ENCODE measurements around the gene MEGF6.
A peak's percentile ranks its signal among the peaks of the same experiment; 100 is the strongest.

MEGF6 gene

GRCh38 chr1:3552176-3552575 is 59.1 kb downstream of the MEGF6 start:
- DNase-seq = no peak

DNA sequence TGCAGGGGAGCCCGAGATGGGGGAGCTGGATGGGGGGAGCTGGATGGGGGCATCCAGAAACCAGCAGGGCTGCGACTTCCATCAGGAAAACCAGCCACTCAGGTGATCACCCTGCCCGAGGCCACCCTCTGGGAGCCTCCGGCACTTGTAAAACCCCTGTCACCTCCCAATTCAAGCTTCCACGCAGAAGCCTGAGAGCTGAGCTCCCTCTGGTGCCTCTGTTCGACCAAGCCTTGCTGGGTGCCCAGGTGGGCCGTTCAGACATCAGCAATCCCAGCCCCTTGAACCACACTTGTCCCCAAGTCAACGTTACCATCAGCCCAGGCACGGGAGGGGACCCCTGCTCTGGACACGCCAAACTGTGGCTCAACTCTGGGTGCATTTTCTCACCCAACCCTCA is 59.6 kb downstream of the MEGF6 start:
- DNase-seq = no peak

- DNase-seq = no peak
Observed at GRCh38 chr1:3551290-3551678, 60.0 kb downstream of the MEGF6 start.

DNA sequence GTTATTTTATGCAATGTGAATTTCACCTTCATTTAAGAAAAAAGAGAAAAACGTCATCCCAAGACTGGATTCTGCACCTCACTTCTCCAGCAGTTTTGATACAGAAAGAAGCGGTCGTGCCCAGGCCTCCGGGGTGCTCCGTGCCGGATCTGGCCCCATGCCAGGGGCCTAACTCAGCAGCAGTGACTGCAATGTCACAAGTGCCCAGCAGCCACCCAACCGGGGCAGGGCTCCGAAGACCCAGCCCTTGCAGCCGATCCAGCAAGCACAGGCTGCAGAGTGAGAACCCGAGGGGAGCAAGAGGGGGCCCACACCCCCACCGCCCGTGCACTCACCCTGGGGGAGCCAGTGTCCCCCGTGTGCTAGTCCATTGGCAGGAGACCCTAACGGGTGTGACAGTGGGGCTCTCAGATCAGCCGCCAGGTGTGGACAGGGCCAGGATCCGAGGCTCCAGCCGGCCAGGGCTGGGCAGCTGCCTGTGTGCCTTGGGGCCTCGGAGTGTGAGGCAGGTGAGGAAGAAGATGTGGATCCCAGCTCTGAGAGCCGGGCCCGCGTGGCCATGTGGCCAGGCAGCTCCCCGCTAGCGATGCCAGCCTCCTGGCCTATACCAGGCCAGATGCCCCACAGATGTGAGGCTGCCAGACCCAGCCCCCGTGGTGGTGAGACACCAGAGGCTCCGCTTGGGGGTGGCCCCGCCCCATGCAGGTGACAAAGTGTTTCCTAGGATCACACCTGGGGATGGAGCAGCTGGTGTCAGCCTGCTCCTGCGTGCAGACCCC is 60.6 kb downstream of the MEGF6 start:
- DNase-seq = no peak

- DNase-seq = no peak
Observed at GRCh38 chr1:3548895-3549294, 62.4 kb downstream of the MEGF6 start.

DNA sequence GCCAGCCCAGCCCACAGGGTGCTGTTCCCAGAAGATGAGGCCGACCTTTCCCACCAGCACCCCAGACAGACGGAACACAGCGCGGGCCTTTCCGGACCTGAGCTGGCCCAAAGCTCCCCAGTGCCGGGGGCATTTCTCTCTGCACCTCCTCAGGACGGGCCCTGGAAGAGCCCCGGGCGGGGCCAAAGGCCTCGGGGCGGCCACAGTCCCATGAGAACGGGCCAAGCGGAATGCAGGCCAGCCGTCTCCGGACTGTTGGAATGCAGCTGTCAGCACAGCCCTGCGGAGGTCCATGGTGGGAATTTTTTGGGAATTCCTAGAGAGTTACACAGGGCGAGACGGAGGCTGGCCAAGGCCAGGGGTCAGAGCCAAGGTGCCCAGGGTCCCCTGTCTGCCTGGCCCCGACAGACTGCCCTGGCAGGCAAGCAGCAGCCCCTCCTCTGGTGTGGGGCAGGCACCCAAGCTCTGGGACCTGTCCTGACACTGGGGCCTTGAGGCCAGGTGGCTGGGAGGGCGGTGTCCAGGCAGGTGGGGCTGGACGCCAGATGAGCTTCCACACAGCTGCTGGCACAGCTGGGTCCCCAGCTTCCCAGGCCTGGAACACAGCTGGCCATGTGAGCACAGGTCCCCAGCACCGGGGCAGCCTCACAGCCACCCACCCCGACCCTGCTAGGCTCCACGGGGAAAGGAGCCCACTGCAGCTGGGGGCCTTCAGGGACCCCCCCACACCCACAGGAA is 63.0 kb downstream of the MEGF6 start:
- DNase-seq = no peak

GRCh38 chr1:3547055-3548005 is 64.0 kb downstream of the MEGF6 start:
- no peak for DNase-seq

DNA sequence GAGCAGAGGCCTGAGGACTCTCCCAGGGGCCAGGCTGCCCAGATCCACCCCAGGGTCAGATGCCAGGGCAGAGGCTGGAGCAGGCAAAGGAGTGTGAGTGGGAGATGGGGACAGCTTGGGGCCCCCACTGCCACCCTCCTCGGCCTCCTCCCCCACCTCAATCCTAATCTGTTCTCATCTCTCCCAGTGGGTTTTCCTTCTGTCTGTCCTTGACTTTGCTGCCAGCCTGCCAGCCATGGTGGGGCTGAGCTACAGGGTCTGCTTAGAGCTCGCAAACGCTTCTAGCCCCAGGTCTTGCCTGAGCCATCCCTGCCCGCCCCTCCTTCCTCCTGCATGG is 65.3 kb downstream of the MEGF6 start:
- DNase-seq = no peak

DNA sequence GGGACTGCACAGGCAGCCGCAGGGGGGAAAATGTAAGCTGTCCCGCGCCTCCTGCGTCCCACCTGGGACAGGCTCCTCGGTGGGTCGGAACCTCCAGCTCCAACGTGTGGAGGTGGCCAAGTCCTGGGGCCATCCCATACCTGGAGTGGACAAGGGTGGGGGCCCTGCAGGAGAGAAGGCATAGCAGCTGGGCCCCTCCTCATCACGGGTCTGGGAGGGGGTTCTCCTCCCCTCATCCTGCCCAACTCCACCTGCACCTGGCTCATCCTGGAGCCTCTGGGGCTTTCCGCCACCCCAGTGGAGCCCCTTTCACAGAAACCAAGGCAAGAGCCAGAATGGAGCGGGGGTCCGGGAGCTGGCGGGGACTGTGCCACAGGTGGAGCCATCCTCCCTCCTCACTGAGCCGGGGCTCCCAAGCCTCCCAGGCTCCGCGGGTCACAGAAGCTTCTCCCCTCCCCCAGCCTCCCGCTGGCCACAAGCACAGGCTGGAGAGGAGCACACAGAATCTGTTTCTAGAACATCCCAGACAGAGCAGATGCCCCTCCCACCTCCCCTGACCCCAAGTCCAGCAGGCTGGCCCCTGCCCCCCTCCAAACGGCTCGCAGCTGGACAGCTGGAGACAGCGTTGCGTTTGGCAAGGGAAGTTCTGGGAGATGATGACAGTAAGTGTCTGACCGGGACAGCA is 65.8 kb downstream of the MEGF6 start:
- no peak for DNase-seq

DNA sequence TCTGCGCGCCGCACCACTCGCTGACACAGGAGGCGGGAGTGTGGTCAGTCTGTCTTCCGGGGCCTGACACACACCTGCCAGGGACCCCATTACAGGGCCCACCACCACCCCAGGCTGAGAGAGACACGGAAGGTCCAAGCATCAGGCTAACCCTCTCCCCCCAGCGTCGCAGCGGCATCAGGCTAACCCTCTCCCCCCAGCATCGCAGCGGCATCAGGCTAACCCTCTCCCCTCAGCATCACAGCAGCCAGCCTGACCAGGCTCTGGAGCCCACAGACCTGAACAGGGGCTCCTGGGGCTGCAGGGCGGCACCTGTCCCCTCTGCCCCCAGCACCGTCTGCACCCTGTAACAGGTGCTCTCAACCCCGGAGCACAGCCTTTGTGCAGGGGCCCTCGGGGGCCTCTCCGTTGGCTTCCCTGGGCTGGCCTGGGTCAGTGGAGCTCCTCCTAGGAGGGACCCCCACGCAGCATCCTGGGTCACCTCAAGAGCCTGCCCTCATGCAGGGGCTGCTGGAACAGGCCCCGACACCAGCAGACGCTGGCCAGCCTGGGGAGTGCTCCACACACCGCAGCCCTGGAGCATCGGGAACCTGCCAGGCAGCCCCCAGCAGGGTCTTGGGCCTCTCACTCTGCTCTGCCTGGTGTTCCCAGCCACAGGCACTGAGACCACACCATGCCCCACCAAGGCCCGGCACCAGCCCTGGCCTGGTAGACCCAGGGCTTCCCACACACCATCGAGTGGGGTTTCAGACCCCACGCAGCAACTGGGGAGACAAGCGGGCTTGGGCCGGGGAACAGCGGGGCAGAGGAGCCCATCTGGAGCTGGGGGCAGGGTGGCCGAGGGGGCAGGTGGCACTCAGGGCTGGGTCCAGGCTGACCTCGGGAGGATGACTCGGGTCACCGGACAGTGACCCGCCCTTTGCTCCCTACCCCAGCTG is 67.0 kb downstream of the MEGF6 start:
- DNase-seq = no peak

- no peak for DNase-seq
Observed at GRCh38 chr1:3543076-3544039, 68.0 kb downstream of the MEGF6 start.

GRCh38 chr1:3542676-3543075 is 68.6 kb downstream of the MEGF6 start:
- no peak for DNase-seq

DNA sequence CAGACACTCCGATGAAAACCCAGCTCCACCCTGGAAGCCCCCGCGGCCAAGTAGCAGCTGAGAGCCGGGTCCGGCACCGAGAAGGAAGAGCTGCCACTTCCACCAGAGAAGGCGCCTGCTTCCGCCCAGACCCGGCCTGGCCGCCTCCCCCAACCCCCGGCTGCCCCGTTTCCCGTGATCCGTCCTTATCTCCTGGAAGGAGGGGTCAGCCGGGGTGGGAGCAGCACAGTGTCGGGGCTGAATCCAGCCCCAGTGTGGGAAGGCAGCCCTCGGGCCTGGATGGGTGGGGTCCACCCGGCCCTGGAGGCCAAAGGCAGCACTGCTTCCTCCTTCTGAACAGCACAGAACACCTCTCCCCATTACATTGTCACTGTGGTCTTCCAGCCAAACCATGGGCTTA is 69.4 kb downstream of the MEGF6 start:
- DNase-seq = peak; percentile 21

GRCh38 chr1:3541465-3541864 is 69.8 kb downstream of the MEGF6 start:
- no peak for DNase-seq

DNA sequence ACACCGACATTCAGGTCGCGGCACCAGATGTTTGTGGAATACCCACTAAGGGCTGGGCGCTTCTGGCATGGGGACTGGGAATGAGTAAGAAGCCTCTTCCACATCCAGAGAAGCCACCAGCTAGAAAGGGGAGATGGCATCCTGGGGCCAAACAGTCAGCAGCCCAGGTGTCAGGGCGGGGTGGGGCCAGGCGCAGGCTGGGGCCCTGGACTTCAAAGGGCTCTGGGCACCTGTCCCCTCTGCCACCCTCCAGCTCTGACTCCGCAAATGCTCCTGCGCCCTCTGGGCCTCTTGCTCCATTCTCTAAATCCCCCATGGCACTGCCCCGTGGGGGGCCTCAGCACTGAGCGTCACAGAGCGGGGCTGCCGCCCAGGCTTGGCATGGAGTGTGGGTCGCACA is 70.4 kb downstream of the MEGF6 start:
- no peak for DNase-seq

DNA sequence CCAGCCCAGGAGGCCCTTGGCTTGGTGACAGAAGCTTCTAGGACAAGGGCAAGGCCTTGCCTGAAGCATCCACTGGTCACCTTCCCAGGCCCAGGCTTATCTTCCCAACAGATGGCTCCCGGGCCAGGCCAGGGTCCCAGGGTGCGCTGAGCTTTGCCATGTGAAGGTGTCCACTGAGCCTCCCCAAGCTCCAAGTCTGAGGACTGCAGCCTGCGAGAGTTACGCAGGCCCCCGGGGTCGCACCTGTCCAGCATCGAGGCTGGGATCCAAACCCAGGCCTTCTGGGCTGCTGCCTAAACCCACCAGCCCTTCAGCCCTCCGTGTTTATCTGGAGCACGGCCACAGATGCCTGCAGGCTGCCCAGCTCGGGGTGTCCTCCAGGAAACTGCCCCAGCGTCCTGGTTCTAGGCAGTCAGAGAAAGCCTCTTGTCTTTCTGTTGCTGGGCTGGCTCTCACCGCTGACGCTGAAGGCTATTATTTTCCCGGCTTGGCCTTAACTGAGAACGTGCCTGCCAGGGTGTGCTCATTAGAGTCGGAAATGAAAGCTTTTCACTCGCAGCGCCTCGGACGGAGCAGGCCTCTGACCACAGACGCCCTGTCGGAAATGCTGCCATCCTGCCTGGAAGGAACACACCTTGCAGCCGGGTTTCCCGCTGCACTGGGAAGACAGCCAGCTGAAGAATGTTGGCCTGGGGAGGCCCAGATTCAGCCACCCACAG is 71.4 kb downstream of the MEGF6 start:
- DNase-seq = no peak

DNA sequence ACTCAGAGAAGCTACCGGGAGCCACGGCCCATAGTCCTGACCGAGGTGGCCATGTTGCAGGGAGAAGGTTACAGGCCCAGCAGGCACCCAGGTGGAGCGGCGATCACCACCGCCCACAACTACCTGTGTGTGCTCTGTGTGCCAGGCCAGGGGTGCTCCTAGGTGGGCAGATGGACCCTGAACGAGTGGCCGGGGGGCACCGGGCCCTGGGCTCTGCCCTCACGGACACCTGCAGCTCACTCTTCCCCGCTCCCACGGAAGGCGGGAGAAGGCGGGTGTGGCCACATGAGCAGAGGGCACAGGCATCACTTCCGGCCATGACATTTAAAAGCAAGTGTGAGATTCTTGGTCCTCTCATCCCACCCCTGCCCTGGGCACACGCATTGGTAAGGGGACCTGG is 73.9 kb downstream of the MEGF6 start:
- no peak for DNase-seq

DNA sequence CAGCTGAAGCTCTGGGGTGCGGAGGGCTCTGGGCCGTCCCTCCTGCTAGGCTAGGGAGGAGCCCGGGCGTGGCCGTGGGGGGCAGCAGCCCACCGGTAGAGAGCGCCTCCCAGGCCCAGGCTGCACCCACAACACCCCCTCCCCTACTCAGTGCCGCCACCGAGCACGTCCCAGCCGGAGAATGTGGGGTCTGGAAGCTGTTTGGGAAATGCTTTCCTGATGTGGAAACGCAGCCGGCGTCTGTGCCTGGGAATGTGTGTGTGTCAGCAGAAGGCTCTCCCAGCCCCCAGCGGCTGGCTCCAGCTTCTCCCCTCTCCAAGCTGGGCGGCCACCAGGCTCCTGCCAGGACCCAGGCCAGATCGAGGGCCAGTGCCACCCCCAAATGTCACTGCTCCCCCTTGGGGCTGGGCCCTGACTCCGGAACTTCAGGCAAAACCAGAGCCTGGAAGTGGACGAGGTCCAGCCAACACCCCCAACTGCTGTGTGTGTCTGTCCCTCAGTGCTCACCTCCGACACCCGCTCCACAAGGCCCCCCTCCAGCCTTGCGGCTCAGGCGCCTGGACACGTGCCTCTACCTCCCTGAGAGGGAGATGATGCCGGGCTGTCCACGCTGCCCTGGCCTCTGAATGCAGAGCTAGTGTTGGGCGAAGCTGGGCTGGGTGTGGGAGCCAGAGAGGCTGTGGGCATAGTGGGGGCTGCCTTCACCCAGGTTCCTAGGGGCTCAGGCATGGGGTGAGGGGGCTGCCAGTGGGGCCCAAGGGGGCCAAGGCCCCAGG is 74.7 kb downstream of the MEGF6 start:
- DNase-seq = no peak

DNA sequence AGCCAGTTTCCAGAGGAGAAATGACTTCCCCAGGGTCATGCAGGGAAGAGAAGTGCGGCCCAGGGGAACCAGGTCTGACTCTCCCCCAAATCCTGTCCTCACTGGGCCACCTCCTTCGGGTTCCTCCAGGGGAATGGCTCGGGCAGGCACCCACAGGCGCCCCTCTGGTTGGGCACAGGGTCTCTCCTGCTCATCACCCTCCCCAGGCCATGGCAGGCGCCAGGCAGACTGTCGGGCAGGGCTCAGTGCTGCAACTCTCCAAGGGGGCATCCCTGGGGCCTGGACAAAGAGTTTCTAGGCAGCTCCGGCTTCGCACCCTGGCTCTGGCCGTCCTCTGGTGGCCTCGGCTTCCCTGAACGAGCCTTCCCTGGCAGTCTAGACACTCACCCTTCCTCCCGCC is 75.6 kb downstream of the MEGF6 start:
- DNase-seq = no peak
